Measurements from ENCODE around the gene CMSS1.

CMSS1 gene

GRCh38 chr3:99939876-99940275 lies 122.2 kb downstream of the CMSS1 start:
- no peak for DNase-seq (ENCODE audit: low read depth)
- TF ChIP-seq, protein P1, sequence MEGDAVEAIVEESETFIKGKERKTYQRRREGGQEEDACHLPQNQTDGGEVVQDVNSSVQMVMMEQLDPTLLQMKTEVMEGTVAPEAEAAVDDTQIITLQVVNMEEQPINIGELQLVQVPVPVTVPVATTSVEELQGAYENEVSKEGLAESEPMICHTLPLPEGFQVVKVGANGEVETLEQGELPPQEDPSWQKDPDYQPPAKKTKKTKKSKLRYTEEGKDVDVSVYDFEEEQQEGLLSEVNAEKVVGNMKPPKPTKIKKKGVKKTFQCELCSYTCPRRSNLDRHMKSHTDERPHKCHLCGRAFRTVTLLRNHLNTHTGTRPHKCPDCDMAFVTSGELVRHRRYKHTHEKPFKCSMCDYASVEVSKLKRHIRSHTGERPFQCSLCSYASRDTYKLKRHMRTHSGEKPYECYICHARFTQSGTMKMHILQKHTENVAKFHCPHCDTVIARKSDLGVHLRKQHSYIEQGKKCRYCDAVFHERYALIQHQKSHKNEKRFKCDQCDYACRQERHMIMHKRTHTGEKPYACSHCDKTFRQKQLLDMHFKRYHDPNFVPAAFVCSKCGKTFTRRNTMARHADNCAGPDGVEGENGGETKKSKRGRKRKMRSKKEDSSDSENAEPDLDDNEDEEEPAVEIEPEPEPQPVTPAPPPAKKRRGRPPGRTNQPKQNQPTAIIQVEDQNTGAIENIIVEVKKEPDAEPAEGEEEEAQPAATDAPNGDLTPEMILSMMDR (conservative IDR thresholded peaks at IDR 0.05; ENCODE audit: control insufficient read depth, insufficient read depth, low read depth, low read length), result no peak
- H3K4me3 ChIP-seq (ENCODE audit: control insufficient read depth, low read depth, low read length), result no peak overlapping the region

- TF ChIP-seq, protein P1 (conservative IDR thresholded peaks at IDR 0.05; ENCODE audit: control insufficient read depth, insufficient read depth, low read depth, low read length), result no peak
- no peak overlapping the region for H3K4me3 ChIP-seq (ENCODE audit: control insufficient read depth, low read depth, low read length)
- no peak for DNase-seq (ENCODE audit: low read depth)
These were observed 122.7 kb downstream of the CMSS1 start for GRCh38 chr3:99940350-99940749.

GRCh38 chr3:99941211-99941610 lies 123.5 kb downstream of the CMSS1 start:
- no peak overlapping the region for H3K4me3 ChIP-seq (ENCODE audit: control insufficient read depth, low read depth, low read length)
- TF ChIP-seq, protein P1 (conservative IDR thresholded peaks at IDR 0.05; ENCODE audit: control insufficient read depth, insufficient read depth, low read depth, low read length), result no peak

GRCh38 chr3:99943931-99944761 lies 126.5 kb downstream of the CMSS1 start:
- TF ChIP-seq, protein P1 (conservative IDR thresholded peaks at IDR 0.05; ENCODE audit: control insufficient read depth, insufficient read depth, low read depth, low read length), result no peak
- no peak for DNase-seq (ENCODE audit: low read depth)
- no peak overlapping the region for H3K4me3 ChIP-seq (ENCODE audit: control insufficient read depth, low read depth, low read length)

More at GRCh38 chr3:99941211-99941610, 123.5 kb downstream of the CMSS1 start:
- DNase-seq (ENCODE audit: low read depth), result no peak

GRCh38 chr3:99945328-99945995 lies 127.8 kb downstream of the CMSS1 start:
- TF ChIP-seq, protein P1 (conservative IDR thresholded peaks at IDR 0.05; ENCODE audit: control insufficient read depth, insufficient read depth, low read depth, low read length), result no peak
- no peak overlapping the region for H3K4me3 ChIP-seq (ENCODE audit: control insufficient read depth, low read depth, low read length)
- no peak for DNase-seq (ENCODE audit: low read depth)

DNA sequence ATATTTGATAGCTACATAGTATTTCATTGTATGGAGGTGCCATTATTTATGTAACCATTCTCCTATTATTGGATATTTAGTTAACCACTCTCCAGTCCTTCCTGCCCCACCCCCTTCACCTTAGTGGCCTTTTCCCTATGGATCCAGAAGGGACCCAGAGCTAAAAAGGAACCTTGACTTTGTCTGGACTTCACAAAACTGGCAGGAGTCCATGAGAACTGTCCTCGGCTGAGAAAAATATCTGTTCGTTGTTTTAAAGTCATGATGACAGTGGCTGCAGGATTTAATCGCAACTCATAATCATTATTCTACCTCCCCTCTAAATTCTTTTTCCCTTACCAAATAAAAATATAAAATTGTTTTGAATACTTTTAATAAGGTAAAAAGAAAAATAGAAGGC lies 129.7 kb downstream of the CMSS1 start:
- H3K4me3 ChIP-seq (ENCODE audit: control insufficient read depth, low read depth, low read length), result no peak overlapping the region
- TF ChIP-seq, protein P1 (conservative IDR thresholded peaks at IDR 0.05; ENCODE audit: control insufficient read depth, insufficient read depth, low read depth, low read length), result no peak
- DNase-seq (ENCODE audit: low read depth), result no peak
